ENCODE data around the gene MPV17L.
"Not testable (repeated sequence)": the region's sequence is repeated elsewhere in the genome, so short reads cannot be mapped to it uniquely, and the experiment has no call there.

- not testable (repeated sequence) for TF ChIP-seq POLR2A, CTCF (IDR thresholded peaks at IDR 0.05)
These were observed 5.6 kb upstream of the MPV17L start for GRCh38 chr16:15389916-15390315.
